SK-N-SH treated with all-trans-retinoic acid at 6 μM for 48 hours (cell line): ENCODE data around the gene LAMA3.

Experiments
- ATAC-seq: fragments of 200-7000 bp; cut with Tn5 transposase; 3 replicates; pipeline ENCODE4 v1.9.1; 2020; ENCODE audit warnings: mild to moderate bottlenecking, moderate library complexity
- ARNTL ChIP-seq: fragments of 450-650 bp; formaldehyde crosslinking; IDR thresholded peaks from 2 replicates; pipeline ENCODE4 v1.5.0; 2020; ENCODE audit warnings: low read depth, mild to moderate bottlenecking, moderate library complexity, borderline replicate concordance
- BACH2 ChIP-seq: fragments of 250-450 bp; sonication (Bioruptor Pico); IDR thresholded peaks from 2 replicates; pipeline ENCODE4 v1.9.0; 2021; ENCODE audit warnings: mild to moderate bottlenecking, borderline replicate concordance
- CSDC2 ChIP-seq: fragments of 250-450 bp; sonication (Bioruptor Pico); IDR thresholded peaks from 2 replicates; pipeline ENCODE4 v1.5.0; 2020; ENCODE audit warnings: mild to moderate bottlenecking, moderate library complexity
- GLIS3 ChIP-seq: fragments of 250-450 bp; sonication (Bioruptor Pico); IDR thresholded peaks from 2 replicates; pipeline ENCODE4 v1.5.0; 2020; ENCODE audit warnings: mild to moderate bottlenecking, moderate library complexity
- OSR1 ChIP-seq: fragments of 250-450 bp; sonication (Bioruptor Pico); IDR thresholded peaks from 2 replicates; pipeline ENCODE4 v1.8.0; 2022; ENCODE audit warnings: moderate library complexity, mild to moderate bottlenecking, inconsistent platforms
- PPARA ChIP-seq: fragments of 250-450 bp; sonication (Bioruptor Pico); IDR thresholded peaks from 2 replicates; pipeline ENCODE4 v1.5.0; 2020; ENCODE audit warnings: mild to moderate bottlenecking, borderline replicate concordance
- SNAI2 ChIP-seq: fragments of 250-450 bp; sonication (Bioruptor Pico); IDR thresholded peaks from 2 replicates; pipeline ENCODE4 v1.5.0; 2020; ENCODE audit warnings: mild to moderate bottlenecking, moderate library complexity
- TCF4 ChIP-seq: fragments of 250-450 bp; sonication (Bioruptor Pico); IDR thresholded peaks from 2 replicates; pipeline ENCODE4 v1.8.0; 2021; ENCODE audit warnings: mild to moderate bottlenecking, moderate library complexity, borderline replicate concordance
- TOX ChIP-seq: fragments of 250-450 bp; sonication (Bioruptor Pico); IDR thresholded peaks from 2 replicates; pipeline ENCODE4 v1.8.0; 2021; ENCODE audit warnings: mild to moderate bottlenecking, moderate library complexity, borderline replicate concordance
- ZC3H10 ChIP-seq: fragments of 250-450 bp; sonication (Bioruptor Pico); IDR thresholded peaks from 2 replicates; pipeline ENCODE4 v1.5.1; 2021; ENCODE audit warnings: mild to moderate bottlenecking, moderate library complexity
- ZFP3 ChIP-seq: fragments of 250-450 bp; sonication (Bioruptor Pico); IDR thresholded peaks from 2 replicates; pipeline ENCODE4 v1.5.0; 2020; ENCODE audit warnings: mild to moderate bottlenecking, moderate library complexity
- ZFP30 ChIP-seq: fragments of 450-650 bp; formaldehyde crosslinking; IDR thresholded peaks from 2 replicates; pipeline ENCODE4 v1.5.0; 2022; ENCODE audit warnings: mild to moderate bottlenecking, moderate library complexity
- ZNF565 ChIP-seq: fragments of 450-650 bp; formaldehyde crosslinking; conservative IDR thresholded peaks from 2 replicates; pipeline ENCODE4 v1.5.0; 2020; ENCODE audit warnings: low read depth, mild to moderate bottlenecking, moderate library complexity
- ZNF70 ChIP-seq: fragments of 450-650 bp; formaldehyde crosslinking; IDR thresholded peaks from 2 replicates; pipeline ENCODE4 v1.5.0; 2020; ENCODE audit warnings: mild to moderate bottlenecking, moderate library complexity
- ZNF8 ChIP-seq: fragments of 450-650 bp; formaldehyde crosslinking; IDR thresholded peaks from 2 replicates; pipeline ENCODE4 v1.5.0; 2020; ENCODE audit warnings: mild to moderate bottlenecking, moderate library complexity
- TF ChIP-seq, protein P1 (sequence below): fragments of 250-450 bp; sonication (Bioruptor Pico); IDR thresholded peaks from 2 replicates; pipeline ENCODE4 v1.5.1; 2020; ENCODE audit warnings: low read depth, mild to moderate bottlenecking, moderate library complexity
- TF ChIP-seq, protein P2 (sequence below): fragments of 250-450 bp; sonication (Bioruptor Pico); IDR thresholded peaks from 2 replicates; pipeline ENCODE4 v1.8.0; 2021; ENCODE audit warnings: low read depth, mild to moderate bottlenecking, moderate library complexity, borderline replicate concordance
- TF ChIP-seq, protein P3 (sequence below): fragments of 250-450 bp; sonication (Bioruptor Pico); IDR thresholded peaks from 2 replicates; pipeline ENCODE4 v1.5.0; 2020; ENCODE audit warnings: mild to moderate bottlenecking, moderate library complexity
- TF ChIP-seq, protein P4 (sequence below): fragments of 250-450 bp; sonication (Bioruptor Pico); IDR thresholded peaks from 2 replicates; pipeline ENCODE4 v1.8.0; 2020; ENCODE audit warnings: mild to moderate bottlenecking, moderate library complexity, borderline replicate concordance
- TF ChIP-seq, protein P5 (sequence below): fragments of 250-450 bp; sonication (Bioruptor Pico); IDR thresholded peaks from 2 replicates; pipeline ENCODE4 v1.5.1; 2021; ENCODE audit warnings: mild to moderate bottlenecking, moderate library complexity

The LAMA3 gene

DNA sequence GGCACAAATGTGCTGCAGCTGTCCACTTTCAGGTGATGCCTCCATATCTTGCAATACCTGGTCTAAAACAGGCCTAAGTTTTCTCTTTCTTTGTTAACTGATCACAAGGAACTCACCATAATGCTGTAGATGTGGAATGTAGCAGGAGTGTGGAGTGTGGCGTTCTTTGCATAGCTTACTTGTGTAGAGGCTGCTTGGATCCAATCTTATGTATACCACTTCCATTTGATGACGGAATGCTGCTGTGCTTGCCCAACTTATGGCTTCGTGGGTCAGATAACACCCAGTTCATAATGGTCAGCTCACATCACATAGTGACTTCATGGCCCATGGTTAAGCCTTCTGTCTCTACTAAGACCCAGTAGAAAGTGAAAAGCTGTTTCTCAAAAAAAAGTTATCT, 114.5 kb downstream of the LAMA3 start:
- TF ChIP-seq TCF4 (no peak), ZNF70 (CRISPR knock-in tag) (no peak), ZNF565 (CRISPR knock-in tag) (no peak), ZNF8 (CRISPR knock-in tag) (no peak), PPARA (no peak), ZC3H10 (CRISPR knock-in tag) (no peak), ZFP3 (CRISPR knock-in tag) (no peak), TOX (CRISPR knock-in tag) (no peak), CSDC2 (CRISPR knock-in tag) (no peak), ARNTL (CRISPR knock-in tag) (no peak), GLIS3 (CRISPR knock-in tag) (no peak), SNAI2 (CRISPR knock-in tag) (no peak), ZFP30 (CRISPR knock-in tag) (no peak), OSR1 (CRISPR knock-in tag) (no peak)
- TF ChIP-seq, protein P1, sequence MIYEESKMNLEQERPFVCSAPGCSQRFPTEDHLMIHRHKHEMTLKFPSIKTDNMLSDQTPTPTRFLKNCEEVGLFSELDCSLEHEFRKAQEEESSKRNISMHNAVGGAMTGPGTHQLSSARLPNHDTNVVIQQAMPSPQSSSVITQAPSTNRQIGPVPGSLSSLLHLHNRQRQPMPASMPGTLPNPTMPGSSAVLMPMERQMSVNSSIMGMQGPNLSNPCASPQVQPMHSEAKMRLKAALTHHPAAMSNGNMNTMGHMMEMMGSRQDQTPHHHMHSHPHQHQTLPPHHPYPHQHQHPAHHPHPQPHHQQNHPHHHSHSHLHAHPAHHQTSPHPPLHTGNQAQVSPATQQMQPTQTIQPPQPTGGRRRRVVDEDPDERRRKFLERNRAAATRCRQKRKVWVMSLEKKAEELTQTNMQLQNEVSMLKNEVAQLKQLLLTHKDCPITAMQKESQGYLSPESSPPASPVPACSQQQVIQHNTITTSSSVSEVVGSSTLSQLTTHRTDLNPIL (CRISPR knock-in tag) = no peak
- TF ChIP-seq, protein P2, sequence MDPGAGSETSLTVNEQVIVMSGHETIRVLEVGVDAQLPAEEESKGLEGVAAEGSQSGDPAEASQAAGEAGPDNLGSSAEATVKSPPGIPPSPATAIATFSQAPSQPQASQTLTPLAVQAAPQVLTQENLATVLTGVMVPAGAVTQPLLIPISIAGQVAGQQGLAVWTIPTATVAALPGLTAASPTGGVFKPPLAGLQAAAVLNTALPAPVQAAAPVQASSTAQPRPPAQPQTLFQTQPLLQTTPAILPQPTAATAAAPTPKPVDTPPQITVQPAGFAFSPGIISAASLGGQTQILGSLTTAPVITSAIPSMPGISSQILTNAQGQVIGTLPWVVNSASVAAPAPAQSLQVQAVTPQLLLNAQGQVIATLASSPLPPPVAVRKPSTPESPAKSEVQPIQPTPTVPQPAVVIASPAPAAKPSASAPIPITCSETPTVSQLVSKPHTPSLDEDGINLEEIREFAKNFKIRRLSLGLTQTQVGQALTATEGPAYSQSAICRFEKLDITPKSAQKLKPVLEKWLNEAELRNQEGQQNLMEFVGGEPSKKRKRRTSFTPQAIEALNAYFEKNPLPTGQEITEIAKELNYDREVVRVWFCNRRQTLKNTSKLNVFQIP (CRISPR knock-in tag) = no peak
- TF ChIP-seq, protein P3, sequence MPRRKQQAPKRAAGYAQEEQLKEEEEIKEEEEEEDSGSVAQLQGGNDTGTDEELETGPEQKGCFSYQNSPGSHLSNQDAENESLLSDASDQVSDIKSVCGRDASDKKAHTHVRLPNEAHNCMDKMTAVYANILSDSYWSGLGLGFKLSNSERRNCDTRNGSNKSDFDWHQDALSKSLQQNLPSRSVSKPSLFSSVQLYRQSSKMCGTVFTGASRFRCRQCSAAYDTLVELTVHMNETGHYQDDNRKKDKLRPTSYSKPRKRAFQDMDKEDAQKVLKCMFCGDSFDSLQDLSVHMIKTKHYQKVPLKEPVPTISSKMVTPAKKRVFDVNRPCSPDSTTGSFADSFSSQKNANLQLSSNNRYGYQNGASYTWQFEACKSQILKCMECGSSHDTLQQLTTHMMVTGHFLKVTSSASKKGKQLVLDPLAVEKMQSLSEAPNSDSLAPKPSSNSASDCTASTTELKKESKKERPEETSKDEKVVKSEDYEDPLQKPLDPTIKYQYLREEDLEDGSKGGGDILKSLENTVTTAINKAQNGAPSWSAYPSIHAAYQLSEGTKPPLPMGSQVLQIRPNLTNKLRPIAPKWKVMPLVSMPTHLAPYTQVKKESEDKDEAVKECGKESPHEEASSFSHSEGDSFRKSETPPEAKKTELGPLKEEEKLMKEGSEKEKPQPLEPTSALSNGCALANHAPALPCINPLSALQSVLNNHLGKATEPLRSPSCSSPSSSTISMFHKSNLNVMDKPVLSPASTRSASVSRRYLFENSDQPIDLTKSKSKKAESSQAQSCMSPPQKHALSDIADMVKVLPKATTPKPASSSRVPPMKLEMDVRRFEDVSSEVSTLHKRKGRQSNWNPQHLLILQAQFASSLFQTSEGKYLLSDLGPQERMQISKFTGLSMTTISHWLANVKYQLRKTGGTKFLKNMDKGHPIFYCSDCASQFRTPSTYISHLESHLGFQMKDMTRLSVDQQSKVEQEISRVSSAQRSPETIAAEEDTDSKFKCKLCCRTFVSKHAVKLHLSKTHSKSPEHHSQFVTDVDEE = no peak
- TF ChIP-seq, protein P4, sequence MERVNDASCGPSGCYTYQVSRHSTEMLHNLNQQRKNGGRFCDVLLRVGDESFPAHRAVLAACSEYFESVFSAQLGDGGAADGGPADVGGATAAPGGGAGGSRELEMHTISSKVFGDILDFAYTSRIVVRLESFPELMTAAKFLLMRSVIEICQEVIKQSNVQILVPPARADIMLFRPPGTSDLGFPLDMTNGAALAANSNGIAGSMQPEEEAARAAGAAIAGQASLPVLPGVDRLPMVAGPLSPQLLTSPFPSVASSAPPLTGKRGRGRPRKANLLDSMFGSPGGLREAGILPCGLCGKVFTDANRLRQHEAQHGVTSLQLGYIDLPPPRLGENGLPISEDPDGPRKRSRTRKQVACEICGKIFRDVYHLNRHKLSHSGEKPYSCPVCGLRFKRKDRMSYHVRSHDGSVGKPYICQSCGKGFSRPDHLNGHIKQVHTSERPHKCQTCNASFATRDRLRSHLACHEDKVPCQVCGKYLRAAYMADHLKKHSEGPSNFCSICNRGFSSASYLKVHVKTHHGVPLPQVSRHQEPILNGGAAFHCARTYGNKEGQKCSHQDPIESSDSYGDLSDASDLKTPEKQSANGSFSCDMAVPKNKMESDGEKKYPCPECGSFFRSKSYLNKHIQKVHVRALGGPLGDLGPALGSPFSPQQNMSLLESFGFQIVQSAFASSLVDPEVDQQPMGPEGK (CRISPR knock-in tag) = no peak
- TF ChIP-seq, protein P5, sequence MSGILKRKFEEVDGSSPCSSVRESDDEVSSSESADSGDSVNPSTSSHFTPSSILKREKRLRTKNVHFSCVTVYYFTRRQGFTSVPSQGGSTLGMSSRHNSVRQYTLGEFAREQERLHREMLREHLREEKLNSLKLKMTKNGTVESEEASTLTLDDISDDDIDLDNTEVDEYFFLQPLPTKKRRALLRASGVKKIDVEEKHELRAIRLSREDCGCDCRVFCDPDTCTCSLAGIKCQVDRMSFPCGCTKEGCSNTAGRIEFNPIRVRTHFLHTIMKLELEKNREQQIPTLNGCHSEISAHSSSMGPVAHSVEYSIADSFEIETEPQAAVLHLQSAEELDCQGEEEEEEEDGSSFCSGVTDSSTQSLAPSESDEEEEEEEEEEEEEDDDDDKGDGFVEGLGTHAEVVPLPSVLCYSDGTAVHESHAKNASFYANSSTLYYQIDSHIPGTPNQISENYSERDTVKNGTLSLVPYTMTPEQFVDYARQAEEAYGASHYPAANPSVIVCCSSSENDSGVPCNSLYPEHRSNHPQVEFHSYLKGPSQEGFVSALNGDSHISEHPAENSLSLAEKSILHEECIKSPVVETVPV (CRISPR knock-in tag) = no peak
- ATAC-seq = no peak

DNA sequence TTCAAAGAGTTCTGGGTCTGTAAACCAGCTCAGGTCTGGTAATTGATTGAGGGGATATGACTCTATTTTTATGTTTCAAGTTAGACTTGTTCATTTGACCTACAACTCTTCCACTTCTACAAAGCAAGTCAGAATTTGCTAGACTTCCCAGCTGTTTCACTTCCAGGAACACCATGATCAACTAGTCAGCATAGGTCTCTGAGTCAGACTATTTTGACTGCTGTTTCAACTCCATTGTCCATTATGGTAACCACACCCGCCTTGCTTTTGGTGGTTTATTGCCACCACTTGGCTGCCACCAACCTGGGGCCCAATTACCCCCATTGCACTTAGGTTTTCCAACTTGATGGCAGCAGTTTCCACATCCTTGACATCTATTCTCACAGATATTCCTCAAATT, 116.6 kb downstream of the LAMA3 start:
- ATAC-seq = no peak
- TF ChIP-seq, protein P5 (CRISPR knock-in tag) = no peak
- TF ChIP-seq CSDC2 (CRISPR knock-in tag) (no peak), ZNF70 (CRISPR knock-in tag) (no peak), OSR1 (CRISPR knock-in tag) (no peak), TCF4 (no peak), TOX (CRISPR knock-in tag) (no peak), ZFP3 (CRISPR knock-in tag) (no peak), ZFP30 (CRISPR knock-in tag) (no peak), SNAI2 (CRISPR knock-in tag) (no peak), ZC3H10 (CRISPR knock-in tag) (no peak), PPARA (no peak), BACH2 (no peak), ZNF565 (CRISPR knock-in tag) (no peak)
- TF ChIP-seq, protein P3 = no peak
- TF ChIP-seq, protein P2 (CRISPR knock-in tag) = no peak
- TF ChIP-seq, protein P4 (CRISPR knock-in tag) = no peak
